HepG2 (cell line): ENCODE data around the gene NDOR1. TPM values are rescaled to one million over a fixed set of nuclear protein-coding genes. Genes with fewer than 3 reads are reported as not detected.

Experiments used
- CREM ChIP-seq, 2 experiments: sonication (generic) in 1 of 2; formaldehyde crosslinking in 1 of 2; IDR thresholded peaks; 2 replicates each; pipeline versions ENCODE4 v1.4.0 to v1.6.1; 2016 to 2020; ENCODE audit warnings: antibody characterized with exemption in 1 of 2, mild to moderate bottlenecking in 1 of 2, missing genetic modification reagents in 1 of 2
- ESRRA ChIP-seq: sonication (generic); formaldehyde crosslinking; IDR thresholded peaks from 2 replicates; pipeline ENCODE4 v1.5.1; 2020; ENCODE audit warnings: mild to moderate bottlenecking, low read depth, missing genetic modification reagents
- GATAD1 ChIP-seq: IDR thresholded peaks from 2 replicates; pipeline ENCODE4 v1.6.1; 2016; ENCODE audit warnings: missing genetic modification reagents, missing compliant biosample characterization
- GPN1 ChIP-seq: sonication (generic); formaldehyde crosslinking; IDR thresholded peaks from 2 replicates; pipeline ENCODE4 v1.5.1; 2020; ENCODE audit warnings: missing genetic modification reagents, borderline replicate concordance
- HNRNPH1 ChIP-seq: fragments of 200-400 bp; formaldehyde crosslinking; optimal IDR thresholded peaks from 2 replicates; pipeline ENCODE3; 2017; ENCODE audit warnings: mild to moderate bottlenecking, low read depth, low read length
- POLR2AphosphoS5 ChIP-seq: IDR thresholded peaks from 2 replicates; pipeline ENCODE4 v1.6.1; 2012; ENCODE audit warnings: low read depth, low read length
- TGIF2 ChIP-seq: IDR thresholded peaks from 2 replicates; pipeline ENCODE4 v1.6.1; 2016; ENCODE audit warnings: control low read depth, missing compliant biosample characterization
- ZFP62 ChIP-seq: sonication (generic); formaldehyde crosslinking; IDR thresholded peaks from 2 replicates; pipeline ENCODE4 v1.4.0; 2020; ENCODE audit warnings: missing genetic modification reagents
- ZNF343 ChIP-seq: sonication (generic); formaldehyde crosslinking; IDR thresholded peaks from 2 replicates; pipeline ENCODE4 v1.4.0; 2020; ENCODE audit warnings: mild to moderate bottlenecking, missing genetic modification reagents
- ZNF460 ChIP-seq: sonication (generic); formaldehyde crosslinking; IDR thresholded peaks from 2 replicates; pipeline ENCODE4 v1.5.1; 2020; ENCODE audit warnings: missing genetic modification reagents, mild to moderate bottlenecking, borderline replicate concordance
- ZNF75D ChIP-seq: sonication (generic); formaldehyde crosslinking; IDR thresholded peaks from 2 replicates; pipeline ENCODE4 v1.8.1; 2023; ENCODE audit warnings: missing genetic modification reagents, mild to moderate bottlenecking, borderline replicate concordance
- polyA plus RNA-seq, 8 experiments: library from polyadenylated mRNA; depleted of rRNA in 3 of 8; stranded (reverse) in 7 of 8; unstranded in 1 of 8; fragments of >200 nt; fragmentation: Illumina TruSeq in 4 of 8; extraction: Trizol in 4 of 8; gene quantifications; 2 replicates each; pipeline versions ENCODE4 v1.2.1 to v1.2.3, GENCODE V29; 2011 to 2016; ENCODE audit warnings: low read depth in 4 of 8, missing spikeins in 1 of 8, mixed read lengths in 1 of 8; ENCODE audit not compliant: insufficient read depth in 1 of 8
- total RNA-seq, 5 experiments: library from RNA; depleted of rRNA; stranded (reverse); fragments of >200 nt; fragmentation: Illumina TruSeq; extraction: Trizol; gene quantifications; 2 replicates each; pipeline ENCODE4 v1.2.3, GENCODE V29; 2016; ENCODE audit warnings: low read depth in 1 of 5
- TF ChIP-seq, protein P1 (sequence below): sonication (generic); formaldehyde crosslinking; IDR thresholded peaks from 2 replicates; pipeline ENCODE4 v1.5.0; 2020; ENCODE audit warnings: mild to moderate bottlenecking, missing genetic modification reagents, borderline replicate concordance
- TF ChIP-seq, protein P2 (sequence below), 2 experiments: sonication (generic) in 1 of 2; formaldehyde crosslinking in 1 of 2; IDR thresholded peaks; 2 replicates each; pipeline versions ENCODE4 v1.5.1 to v1.6.1; 2011 to 2020; ENCODE audit warnings: borderline replicate concordance in 1 of 2, low read depth in 1 of 2, low read length in 1 of 2, mild to moderate bottlenecking in 1 of 2, missing genetic modification reagents in 1 of 2, moderate library complexity in 1 of 2
- TF ChIP-seq, protein P3 (sequence below): sonication (generic); formaldehyde crosslinking; IDR thresholded peaks from 2 replicates; pipeline ENCODE4 v1.4.0; 2020; ENCODE audit warnings: mild to moderate bottlenecking, missing genetic modification reagents
- TF ChIP-seq, protein P4 (sequence below): IDR thresholded peaks from 2 replicates; pipeline ENCODE4 v1.6.1; 2016
- TF ChIP-seq, protein P5 (sequence below): sonication (generic); formaldehyde crosslinking; IDR thresholded peaks from 2 replicates; pipeline ENCODE4 v1.9.0; 2021; ENCODE audit warnings: missing genetic modification reagents, borderline replicate concordance
- TF ChIP-seq, protein P6 (sequence below): sonication (generic); formaldehyde crosslinking; IDR thresholded peaks from 2 replicates; pipeline ENCODE4 v1.4.0; 2020; ENCODE audit warnings: mild to moderate bottlenecking, missing genetic modification reagents

Gene NDOR1
- total and polyA plus RNA-seq, 2 of the 13 experiments (the other 11 are each of a cell fraction or from before 2014, with no cell fraction given), result 3.6 to 8.7 TPM

DNA sequence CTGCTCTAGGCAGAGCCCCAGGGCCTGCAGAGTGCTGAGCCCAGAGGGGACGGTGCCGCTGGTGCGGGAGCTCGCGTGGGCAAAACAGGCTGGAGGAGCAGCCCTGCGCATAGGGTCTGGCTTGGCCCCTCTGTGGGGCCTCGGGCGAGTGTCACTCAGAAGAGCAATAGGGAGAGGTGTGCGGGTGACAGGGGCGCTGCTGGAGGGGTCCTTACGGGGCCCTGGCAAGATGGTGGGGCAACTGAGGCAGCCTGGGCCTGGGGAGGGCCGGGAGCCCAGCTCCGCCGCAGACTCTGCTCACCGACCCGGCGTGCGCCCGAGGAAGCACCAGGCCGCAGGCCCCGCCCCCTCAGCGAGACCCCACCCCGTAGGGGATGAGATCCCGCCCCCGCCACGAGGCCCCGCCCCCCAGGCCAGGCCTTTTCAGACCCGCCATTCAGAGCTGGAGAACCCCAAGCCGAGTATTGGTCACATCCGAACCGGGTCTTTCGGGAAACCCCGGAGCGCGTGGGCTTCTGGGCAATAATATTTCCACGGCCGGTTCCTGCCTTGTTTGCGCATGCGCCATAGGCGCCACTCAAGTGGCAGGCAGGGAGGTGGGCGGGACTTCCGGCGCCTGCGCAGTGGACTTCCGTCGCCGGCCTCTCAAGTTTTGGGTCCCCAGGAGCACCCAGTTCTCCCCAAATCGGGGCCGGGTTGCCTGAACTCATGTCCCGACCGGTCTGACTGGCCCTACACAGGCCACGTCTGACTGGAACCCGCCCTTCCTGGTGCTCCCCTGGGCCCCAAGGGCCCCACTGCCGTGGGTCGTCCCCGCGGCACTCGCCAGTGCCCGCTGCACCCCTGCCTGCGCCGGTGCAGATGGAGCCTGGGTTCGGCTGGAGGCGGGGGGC, 17.8 kb downstream of the NDOR1 start (continued):
- TF ChIP-seq, protein P1, sequence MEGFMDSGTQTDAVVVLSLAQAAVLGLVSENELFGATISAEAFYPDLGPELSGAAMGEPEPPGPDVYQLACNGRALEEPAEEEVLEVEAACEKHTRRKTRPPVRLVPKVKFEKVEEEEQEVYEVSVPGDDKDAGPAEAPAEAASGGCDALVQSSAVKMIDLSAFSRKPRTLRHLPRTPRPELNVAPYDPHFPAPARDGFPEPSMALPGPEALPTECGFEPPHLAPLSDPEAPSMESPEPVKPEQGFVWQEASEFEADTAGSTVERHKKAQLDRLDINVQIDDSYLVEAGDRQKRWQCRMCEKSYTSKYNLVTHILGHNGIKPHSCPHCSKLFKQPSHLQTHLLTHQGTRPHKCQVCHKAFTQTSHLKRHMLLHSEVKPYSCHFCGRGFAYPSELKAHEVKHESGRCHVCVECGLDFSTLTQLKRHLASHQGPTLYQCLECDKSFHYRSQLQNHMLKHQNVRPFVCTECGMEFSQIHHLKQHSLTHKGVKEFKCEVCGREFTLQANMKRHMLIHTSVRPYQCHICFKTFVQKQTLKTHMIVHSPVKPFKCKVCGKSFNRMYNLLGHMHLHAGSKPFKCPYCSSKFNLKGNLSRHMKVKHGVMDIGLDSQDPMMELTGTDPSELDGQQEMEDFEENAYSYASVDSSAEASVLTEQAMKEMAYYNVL (CRISPR knock-in tag), result no peak
- peak; percentile 74; the same call in 1 of the 2 replicates for TF ChIP-seq ZNF343 (CRISPR knock-in tag)
- TF ChIP-seq ZFP62 (CRISPR knock-in tag), result no peak
- TF ChIP-seq ESRRA (CRISPR knock-in tag), result 0 out of 2 replicates have a peak, but pooled peaks have one; percentile 44
- TF ChIP-seq POLR2AphosphoS5, result peak; percentile 69
- TF ChIP-seq ZNF460, result no peak
- no peak for TF ChIP-seq HNRNPH1
- TF ChIP-seq, protein P2, sequence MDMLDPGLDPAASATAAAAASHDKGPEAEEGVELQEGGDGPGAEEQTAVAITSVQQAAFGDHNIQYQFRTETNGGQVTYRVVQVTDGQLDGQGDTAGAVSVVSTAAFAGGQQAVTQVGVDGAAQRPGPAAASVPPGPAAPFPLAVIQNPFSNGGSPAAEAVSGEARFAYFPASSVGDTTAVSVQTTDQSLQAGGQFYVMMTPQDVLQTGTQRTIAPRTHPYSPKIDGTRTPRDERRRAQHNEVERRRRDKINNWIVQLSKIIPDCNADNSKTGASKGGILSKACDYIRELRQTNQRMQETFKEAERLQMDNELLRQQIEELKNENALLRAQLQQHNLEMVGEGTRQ (IDR thresholded peaks at IDR 0.05; ENCODE audit: low read depth, low read length), result no peak
- TF ChIP-seq, protein P2 (CRISPR knock-in tag; IDR thresholded peaks at IDR 0.05; ENCODE audit: borderline replicate concordance), result no peak
- TF ChIP-seq, protein P3, sequence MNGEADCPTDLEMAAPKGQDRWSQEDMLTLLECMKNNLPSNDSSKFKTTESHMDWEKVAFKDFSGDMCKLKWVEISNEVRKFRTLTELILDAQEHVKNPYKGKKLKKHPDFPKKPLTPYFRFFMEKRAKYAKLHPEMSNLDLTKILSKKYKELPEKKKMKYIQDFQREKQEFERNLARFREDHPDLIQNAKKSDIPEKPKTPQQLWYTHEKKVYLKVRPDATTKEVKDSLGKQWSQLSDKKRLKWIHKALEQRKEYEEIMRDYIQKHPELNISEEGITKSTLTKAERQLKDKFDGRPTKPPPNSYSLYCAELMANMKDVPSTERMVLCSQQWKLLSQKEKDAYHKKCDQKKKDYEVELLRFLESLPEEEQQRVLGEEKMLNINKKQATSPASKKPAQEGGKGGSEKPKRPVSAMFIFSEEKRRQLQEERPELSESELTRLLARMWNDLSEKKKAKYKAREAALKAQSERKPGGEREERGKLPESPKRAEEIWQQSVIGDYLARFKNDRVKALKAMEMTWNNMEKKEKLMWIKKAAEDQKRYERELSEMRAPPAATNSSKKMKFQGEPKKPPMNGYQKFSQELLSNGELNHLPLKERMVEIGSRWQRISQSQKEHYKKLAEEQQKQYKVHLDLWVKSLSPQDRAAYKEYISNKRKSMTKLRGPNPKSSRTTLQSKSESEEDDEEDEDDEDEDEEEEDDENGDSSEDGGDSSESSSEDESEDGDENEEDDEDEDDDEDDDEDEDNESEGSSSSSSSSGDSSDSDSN (CRISPR knock-in tag), result 0 out of 2 replicates have a peak, but pooled peaks have one; percentile 3
- TF ChIP-seq, protein P4, sequence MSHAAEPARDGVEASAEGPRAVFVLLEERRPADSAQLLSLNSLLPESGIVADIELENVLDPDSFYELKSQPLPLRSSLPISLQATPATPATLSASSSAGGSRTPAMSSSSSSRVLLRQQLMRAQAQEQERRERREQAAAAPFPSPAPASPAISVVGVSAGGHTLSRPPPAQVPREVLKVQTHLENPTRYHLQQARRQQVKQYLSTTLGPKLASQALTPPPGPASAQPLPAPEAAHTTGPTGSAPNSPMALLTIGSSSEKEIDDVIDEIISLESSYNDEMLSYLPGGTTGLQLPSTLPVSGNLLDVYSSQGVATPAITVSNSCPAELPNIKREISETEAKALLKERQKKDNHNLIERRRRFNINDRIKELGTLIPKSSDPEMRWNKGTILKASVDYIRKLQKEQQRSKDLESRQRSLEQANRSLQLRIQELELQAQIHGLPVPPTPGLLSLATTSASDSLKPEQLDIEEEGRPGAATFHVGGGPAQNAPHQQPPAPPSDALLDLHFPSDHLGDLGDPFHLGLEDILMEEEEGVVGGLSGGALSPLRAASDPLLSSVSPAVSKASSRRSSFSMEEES (CRISPR knock-in tag), result no peak
- TF ChIP-seq GATAD1 (CRISPR knock-in tag), result peak; percentile 83
- no peak for TF ChIP-seq TGIF2 (CRISPR knock-in tag)
- TF ChIP-seq, protein P5, sequence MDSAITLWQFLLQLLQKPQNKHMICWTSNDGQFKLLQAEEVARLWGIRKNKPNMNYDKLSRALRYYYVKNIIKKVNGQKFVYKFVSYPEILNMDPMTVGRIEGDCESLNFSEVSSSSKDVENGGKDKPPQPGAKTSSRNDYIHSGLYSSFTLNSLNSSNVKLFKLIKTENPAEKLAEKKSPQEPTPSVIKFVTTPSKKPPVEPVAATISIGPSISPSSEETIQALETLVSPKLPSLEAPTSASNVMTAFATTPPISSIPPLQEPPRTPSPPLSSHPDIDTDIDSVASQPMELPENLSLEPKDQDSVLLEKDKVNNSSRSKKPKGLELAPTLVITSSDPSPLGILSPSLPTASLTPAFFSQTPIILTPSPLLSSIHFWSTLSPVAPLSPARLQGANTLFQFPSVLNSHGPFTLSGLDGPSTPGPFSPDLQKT (CRISPR knock-in tag), result no peak
- TF ChIP-seq CREM (IDR thresholded peaks at IDR 0.05), result peak; percentile 24; the same call in 1 of the 2 replicates
- TF ChIP-seq CREM (CRISPR knock-in tag; IDR thresholded peaks at IDR 0.05), result no peak
- TF ChIP-seq, protein P6, sequence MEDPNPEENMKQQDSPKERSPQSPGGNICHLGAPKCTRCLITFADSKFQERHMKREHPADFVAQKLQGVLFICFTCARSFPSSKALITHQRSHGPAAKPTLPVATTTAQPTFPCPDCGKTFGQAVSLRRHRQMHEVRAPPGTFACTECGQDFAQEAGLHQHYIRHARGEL, result 0 out of 2 replicates have a peak, but pooled peaks have one; percentile 21
- no peak for TF ChIP-seq GPN1 (CRISPR knock-in tag)
- TF ChIP-seq ZNF75D (CRISPR knock-in tag), result no peak
